Neural crest cell (in vitro differentiated cells): ENCODE results near the gene KIF7. TPM values are rescaled to one million over a fixed set of nuclear protein-coding genes. Genes with fewer than 3 reads are reported as not detected.
"Not testable (repeated sequence)": the region's sequence is repeated elsewhere in the genome, so short reads cannot be mapped to it uniquely, and the experiment has no call there.

Source experiments
- DNase-seq: peaks from one replicate; pipeline ENCODE4 v3.0.0; 2021; ENCODE audit warnings: low read depth, mixed read lengths, low spot score
- H3K27ac Mint-ChIP-seq: one replicate; pipeline ENCODE4 v1.8.0; 2021; ENCODE audit warnings: mild to moderate bottlenecking, mixed read lengths; ENCODE audit not compliant: unreplicated experiment
- H3K27me3 Mint-ChIP-seq: 2 replicates; pipeline ENCODE4 v1.8.0; 2021; ENCODE audit warnings: low read depth, mild to moderate bottlenecking, mixed read lengths
- H3K36me3 Mint-ChIP-seq: 2 replicates; pipeline ENCODE4 v1.8.0; 2021; ENCODE audit warnings: low read depth, mild to moderate bottlenecking, mixed read lengths
- H3K4me1 Mint-ChIP-seq: 2 replicates; pipeline ENCODE4 v1.8.0; 2021; ENCODE audit warnings: mixed read lengths
- H3K4me3 Mint-ChIP-seq: one replicate; pipeline ENCODE4 v1.8.0; 2021; ENCODE audit warnings: mild to moderate bottlenecking, mixed read lengths
- H3K9me3 Mint-ChIP-seq: 2 replicates; pipeline ENCODE4 v1.8.0; 2021; ENCODE audit warnings: mixed read lengths
- CTCF ChIP-seq: fragments of 200-600 bp; sonication (generic); conservative IDR thresholded peaks from 2 replicates; pipeline ENCODE4 v1.5.0; 2021; ENCODE audit warnings: antibody characterized with exemption, mild to moderate bottlenecking
- total RNA-seq: library from RNA; stranded (reverse); gene quantifications from 2 replicates; pipeline ENCODE4 v1.2.1, GENCODE V29; 2021

KIF7 gene
- total RNA-seq, 1 donor from 2014 or later = 16.2 TPM

GRCh38 chr15:89611317-89611716 is 44.0 kb downstream of the KIF7 start:
- no peak for TF ChIP-seq CTCF
- Mint-ChIP-seq H3K36me3 (peaks cover 68% of the 10 kb centered on the region), H3K9me3 (peaks cover 22% of the 10 kb centered on the region)

GRCh38 chr15:89599021-89599420 is 56.2 kb downstream of the KIF7 start:
- H3K9me3 Mint-ChIP-seq = no peaks in the 10 kb centered on the region
- no peak overlapping the region for H3K27ac Mint-ChIP-seq
- no peak for DNase-seq
- peaks cover 14% of the 10 kb centered on the region for H3K36me3 Mint-ChIP-seq
- no peaks in the 10 kb centered on the region for H3K27me3 Mint-ChIP-seq
- TF ChIP-seq CTCF = no peak
- H3K4me1 Mint-ChIP-seq = no peaks in the 10 kb centered on the region
- H3K4me3 Mint-ChIP-seq = no peak overlapping the region

More at GRCh38 chr15:89611317-89611716, 44.0 kb downstream of the KIF7 start:
- no peak for DNase-seq
- Mint-ChIP-seq H3K4me3 (no peak overlapping the region), H3K27me3 (no peaks in the 10 kb centered on the region), H3K27ac (no peak overlapping the region), H3K4me1 (no peaks in the 10 kb centered on the region)

- Mint-ChIP-seq H3K9me3 (no peaks in the 10 kb centered on the region), H3K4me3 (no peak overlapping the region), H3K27me3 (no peaks in the 10 kb centered on the region), H3K36me3 (peaks cover 10% of the 10 kb centered on the region), H3K27ac (no peak overlapping the region), H3K4me1 (no peaks in the 10 kb centered on the region)
- DNase-seq = no peak
- no peak for TF ChIP-seq CTCF
Observed at GRCh38 chr15:89593018-89593417, 62.2 kb downstream of the KIF7 start.

DNA sequence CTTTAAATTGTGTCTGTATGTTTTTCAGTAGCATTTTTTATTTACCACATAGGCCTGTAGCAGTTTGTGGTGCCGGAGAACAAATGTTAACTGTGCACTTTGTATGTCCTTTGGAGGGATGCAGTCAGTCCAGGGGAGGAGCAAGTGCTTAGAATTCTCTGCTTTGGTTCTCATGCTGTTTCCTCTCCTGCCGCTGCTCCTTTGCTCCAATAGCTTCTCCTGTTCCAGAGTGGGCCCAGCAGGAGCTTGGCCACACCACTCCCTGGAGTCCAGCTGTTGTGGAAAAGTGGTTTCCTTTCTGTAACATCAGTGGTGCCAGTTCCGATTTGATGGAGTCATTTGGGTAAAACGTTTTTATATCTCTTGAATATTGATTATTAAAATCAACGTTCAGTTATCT is 63.4 kb downstream of the KIF7 start:
- Mint-ChIP-seq H3K9me3 (no peaks in the 10 kb centered on the region), H3K4me3 (no peak overlapping the region), H3K36me3 (peaks cover 4% of the 10 kb centered on the region), H3K4me1 (no peaks in the 10 kb centered on the region), H3K27me3 (no peaks in the 10 kb centered on the region), H3K27ac (no peak overlapping the region)
- TF ChIP-seq CTCF = no peak
- DNase-seq = no peak

DNA sequence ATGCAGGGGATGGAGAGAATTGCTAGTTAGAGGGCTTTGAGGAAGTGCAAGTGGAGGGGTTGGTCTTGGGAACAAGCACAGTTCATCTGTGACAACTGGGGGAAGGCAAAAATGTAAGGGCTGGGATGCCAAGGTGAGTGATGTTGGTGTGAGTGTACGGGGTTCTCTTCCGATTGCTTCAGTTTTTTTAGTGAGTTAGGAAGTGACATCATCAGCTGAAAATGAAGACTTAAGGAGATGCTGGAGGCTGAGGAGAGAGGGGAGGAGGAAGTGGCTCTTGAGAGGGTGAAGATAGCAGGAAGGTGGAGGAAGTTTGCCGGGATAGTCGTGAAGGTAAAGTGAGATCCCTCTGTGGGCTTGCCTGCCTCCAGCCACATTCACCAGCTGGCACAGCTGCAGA is 67.3 kb downstream of the KIF7 start:
- H3K27me3 Mint-ChIP-seq = no peaks in the 10 kb centered on the region
- no peaks in the 10 kb centered on the region for H3K9me3 Mint-ChIP-seq
- no peaks in the 10 kb centered on the region for H3K4me1 Mint-ChIP-seq
- H3K4me3 Mint-ChIP-seq = no peak overlapping the region
- TF ChIP-seq CTCF = no peak
- H3K36me3 Mint-ChIP-seq = no peaks in the 10 kb centered on the region
- no peak for DNase-seq
- no peak overlapping the region for H3K27ac Mint-ChIP-seq

DNA sequence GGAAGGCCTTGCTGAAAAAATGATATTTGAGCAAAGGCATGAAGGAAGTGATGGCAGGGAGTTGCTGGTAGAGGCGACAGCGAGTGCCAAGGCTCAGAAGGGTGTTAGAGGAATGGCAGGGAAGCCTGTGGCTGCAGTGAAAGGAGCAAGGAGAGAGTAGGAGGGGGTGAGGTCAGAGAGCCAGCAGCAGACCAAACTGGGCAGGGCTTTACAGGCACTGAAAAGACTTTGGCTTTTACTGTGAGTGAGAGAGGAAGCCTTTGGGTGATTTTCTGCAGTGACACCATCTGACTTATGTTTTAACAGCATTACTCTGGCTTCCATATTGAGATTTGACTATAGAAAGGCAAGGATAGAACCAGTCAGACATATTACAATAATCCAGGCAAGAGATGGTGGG is 68.6 kb downstream of the KIF7 start:
- no peak for DNase-seq
- TF ChIP-seq CTCF = no peak

DNA sequence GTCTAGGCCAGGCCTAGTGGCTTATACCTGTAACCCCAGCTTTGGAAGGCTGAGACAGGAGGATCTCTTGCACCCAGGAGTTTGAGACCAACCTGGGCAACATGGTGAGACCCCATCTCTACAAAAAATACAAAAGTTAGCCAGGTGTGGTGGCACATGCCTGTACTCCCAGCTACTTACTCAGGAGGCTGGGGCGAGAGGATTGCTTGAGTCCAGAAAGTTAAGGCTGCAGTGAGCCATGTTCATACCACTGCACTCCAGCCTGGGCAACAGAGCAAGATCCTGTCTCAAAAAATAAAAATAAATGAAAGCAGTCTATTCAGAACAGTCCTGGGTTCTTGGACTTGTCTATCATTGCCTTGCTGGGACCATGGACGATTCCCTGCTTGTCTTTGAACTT is 74.5 kb downstream of the KIF7 start:
- not testable (repeated sequence) for H3K9me3 Mint-ChIP-seq

More for the DNA sequence above, 68.6 kb downstream of the KIF7 start:
- peaks cover 5% of the 10 kb centered on the region for H3K4me1 Mint-ChIP-seq
- H3K9me3 Mint-ChIP-seq = no peaks in the 10 kb centered on the region
- H3K27ac Mint-ChIP-seq = no peak overlapping the region
- no peaks in the 10 kb centered on the region for H3K27me3 Mint-ChIP-seq
- H3K36me3 Mint-ChIP-seq = no peaks in the 10 kb centered on the region
- no peak overlapping the region for H3K4me3 Mint-ChIP-seq

More for the DNA sequence above, 74.5 kb downstream of the KIF7 start:
- not testable (repeated sequence) for DNase-seq, H3K27me3 Mint-ChIP-seq, H3K27ac Mint-ChIP-seq, H3K4me3 Mint-ChIP-seq, H3K36me3 Mint-ChIP-seq
- H3K4me1 Mint-ChIP-seq = peaks cover 43% of the 10 kb centered on the region
